ENCODE measurements around the gene PNMA1.

Gene PNMA1

DNA sequence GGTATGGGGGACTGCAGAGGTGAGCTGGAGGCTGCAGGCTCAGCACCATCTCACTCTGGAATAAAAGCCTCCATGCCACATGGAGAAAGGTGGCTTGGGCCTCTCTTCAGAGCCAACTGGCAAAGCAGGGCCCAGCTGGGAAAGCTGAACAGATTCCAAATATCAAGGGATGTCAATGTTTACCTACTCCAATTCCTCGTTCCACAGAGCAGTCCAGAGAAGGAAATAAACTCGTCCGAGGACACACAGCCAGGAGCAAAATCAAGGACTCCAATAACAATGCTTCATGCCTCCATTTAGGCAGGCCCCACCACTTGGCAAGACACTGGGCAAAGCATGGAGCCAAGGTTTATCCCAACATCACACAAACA lies 36.3 kb upstream of the PNMA1 start:
- no peak for DNase-seq

- no peak for DNase-seq
These were observed 35.7 kb upstream of the PNMA1 start for GRCh38 chr14:73749706-73750530.

DNA sequence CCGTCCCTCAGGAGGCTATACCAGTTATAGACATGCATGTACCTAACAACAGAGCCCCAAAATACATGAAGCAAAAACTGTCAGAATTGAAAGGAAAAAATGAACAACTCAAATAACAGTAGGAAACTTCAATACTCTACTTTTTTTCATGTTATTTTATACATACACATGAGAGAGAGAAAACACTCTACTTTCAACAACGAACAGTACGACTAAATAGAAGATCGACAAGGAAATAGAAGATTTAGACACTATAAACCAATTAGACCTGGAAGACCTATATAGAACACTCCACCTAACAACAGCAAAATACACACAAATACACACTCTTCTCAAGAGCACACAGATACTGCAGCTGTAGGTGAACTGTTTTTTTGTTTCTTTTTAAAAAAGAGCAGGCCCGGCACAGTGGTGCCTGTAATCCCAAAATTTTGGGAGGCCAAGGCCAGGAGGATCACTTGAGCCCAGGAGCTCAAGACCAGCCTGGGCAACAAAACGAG lies 34.7 kb upstream of the PNMA1 start:
- DNase-seq: no peak

DNA sequence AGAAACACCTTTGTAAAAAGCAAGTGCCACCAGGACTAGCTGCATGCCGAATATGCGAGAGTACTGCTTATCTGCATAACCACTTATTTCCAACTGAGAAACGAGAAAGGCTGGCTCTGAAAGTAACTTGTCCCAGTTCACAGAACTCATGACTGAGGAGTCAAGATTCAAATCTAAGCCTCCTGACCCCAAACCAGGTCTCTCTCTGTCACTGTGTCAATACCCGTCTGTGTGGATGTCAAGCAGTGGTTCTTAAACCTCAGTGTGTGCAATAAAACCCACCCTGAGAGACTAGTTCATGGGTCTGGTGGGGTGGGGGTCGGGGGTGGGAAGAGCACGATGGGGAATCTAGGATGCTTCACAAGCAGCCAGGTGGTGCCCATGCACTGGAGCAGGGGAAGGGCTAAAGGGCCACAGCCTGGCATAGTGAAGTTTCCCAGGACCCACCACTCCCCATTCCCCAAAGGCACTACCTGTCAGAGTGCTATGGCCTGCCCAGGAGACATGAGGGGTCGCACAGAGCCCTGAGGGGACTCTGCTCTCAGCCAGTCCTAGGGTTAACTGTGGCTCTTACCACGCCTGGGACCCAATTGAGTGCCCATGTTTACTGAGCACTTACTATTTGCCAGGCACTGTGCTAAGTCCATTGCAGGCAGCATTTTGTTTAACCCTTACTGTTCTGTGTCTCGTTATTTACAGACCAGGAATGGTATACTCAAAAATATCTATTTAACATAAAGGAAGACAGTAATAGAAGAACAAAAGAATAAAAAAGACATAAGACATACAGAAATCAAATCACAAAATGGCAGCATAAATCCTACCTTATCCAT lies 33.4 kb upstream of the PNMA1 start:
- no peak for DNase-seq

DNA sequence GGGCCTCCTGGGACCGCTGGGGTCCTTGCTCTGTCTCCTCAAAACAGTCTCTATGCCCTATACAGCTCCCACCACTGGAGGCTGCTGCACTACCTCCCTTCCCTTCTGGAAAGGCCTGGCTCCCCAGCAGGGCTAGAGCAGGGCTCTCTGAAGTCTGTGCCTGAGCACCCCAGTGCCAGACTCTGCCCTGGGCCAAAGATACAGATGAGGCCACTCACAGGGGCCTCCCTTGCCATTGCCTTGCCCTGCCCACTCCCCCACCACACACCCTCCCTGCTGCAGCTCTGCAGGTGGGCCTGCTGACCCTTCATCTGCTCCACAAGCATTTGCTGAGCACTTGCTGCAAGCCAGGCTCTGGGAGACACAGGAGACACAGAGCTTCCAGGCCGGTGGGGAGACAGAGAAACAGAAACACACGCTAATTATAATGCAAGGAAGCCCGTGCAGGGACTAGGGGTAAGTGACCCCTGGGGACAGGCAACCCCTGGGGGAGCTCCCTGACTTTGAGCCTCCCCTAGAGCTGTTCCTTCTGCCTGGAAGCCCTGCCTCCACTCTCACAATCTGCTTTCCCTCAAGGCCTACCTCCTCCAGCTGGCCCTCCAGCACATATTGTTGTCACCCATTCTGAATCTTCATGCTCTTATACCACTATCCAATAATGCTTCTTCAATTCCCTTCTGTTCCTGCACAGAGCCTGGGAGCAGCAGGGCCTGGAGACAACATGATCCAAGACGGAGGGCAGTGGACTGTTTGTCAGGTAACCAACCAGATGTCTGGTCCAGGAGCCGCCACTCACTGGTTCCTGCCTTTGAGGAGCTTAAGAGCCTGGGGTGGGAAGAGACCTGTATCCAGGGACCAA lies 32.6 kb upstream of the PNMA1 start:
- no peak for DNase-seq

GRCh38 chr14:73745571-73746519 lies 31.7 kb upstream of the PNMA1 start:
- DNase-seq: no peak

DNA sequence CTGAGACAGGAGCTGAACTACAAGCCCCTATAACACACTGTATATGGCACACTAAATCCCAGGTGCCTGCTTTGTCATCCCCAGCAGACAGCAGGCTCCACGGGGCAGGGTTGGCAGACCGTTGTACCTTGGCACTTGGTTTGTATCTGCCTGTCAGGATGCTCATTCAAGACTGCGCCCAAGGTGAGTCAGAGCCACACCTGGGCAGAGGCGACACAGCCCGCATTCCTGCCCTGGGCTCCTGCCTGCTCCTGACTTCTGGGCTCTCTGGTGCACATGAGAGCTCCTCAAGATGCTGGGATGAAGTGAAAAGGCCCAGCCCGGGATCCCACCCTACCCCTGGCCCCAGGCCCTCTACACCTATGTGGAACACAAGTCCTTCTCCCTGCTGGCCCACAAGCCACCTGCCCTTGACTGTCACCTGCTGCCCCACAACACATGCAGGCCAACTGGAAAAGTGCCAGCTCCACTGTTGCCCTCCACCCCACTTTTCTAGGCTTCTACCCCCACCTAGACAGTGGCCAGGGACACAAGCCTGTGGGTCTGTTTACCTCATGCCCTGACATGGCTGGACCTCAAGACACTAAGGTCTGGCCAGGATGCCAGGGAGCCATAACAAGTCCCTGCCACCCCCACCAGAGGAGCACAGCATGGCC lies 30.8 kb upstream of the PNMA1 start:
- no peak for DNase-seq

- DNase-seq: no peak
These were observed 30.1 kb upstream of the PNMA1 start for GRCh38 chr14:73744175-73744867.

GRCh38 chr14:73743431-73743931 lies 29.3 kb upstream of the PNMA1 start:
- no peak for DNase-seq

DNA sequence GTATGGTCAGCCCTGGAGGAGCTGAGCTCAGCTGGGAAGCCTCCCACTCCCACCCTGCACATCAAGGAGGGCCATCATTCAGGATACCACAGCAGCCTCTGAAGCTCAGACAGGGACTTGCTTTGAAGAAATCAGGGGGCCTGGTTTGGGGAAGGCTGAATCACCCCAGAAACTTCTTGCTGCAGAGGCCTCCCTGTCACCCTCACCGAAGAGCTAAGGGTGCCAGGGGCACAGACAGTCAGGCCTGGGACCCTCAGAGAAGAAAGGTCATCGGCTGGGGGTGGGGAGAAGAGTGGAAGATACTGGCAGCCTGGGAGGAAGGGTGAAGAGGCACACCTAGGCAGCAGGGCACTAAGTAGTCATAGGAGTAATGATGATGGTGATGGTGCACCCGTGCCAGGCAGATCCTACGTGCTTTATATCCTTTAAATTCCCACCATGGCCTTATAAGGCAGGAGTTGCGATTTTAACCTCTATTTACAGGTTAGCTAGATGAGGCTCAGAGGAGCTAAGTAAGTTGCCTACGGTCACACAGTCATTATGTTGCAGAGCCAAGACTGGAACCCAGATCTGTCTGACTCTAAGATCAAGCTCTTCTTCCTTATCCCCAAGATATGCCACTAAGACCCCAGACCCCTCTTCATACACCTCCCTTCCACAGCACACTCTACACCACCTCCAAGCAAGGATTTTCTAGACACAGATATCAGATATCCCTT lies 28.5 kb upstream of the PNMA1 start:
- DNase-seq: no peak

DNA sequence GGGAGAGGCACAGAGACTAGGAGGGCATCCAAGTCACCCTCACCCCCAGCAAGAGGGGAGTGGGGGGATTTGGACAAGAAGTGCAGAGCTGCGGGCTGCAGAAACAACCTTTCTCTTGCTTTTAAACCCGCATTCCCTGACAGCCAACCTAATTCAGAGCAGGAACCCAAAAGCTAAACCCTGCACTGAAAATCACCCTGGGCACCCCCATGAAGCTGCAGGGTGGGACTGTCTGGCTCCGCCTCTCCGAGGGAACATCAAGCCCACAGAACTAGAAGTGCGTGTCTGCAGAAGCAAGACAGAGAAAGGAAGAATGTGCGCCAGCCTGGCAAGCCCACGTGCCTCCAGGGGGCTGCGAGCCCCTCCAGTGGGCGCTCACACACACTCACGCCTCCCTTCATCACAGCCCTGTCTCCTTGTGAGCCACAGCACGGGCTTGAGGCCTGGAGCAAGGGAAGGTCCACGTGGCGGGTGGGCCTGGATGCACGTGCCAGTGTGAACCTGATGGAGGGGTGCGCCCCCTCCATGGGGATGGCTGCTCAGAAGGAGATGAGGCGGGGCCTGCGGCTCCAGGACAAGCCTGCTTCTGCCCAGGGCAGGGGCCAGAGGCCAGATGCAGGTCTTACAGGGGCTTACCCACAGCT lies 27.8 kb upstream of the PNMA1 start:
- DNase-seq: peak; percentile 34

GRCh38 chr14:73741386-73741875 lies 27.2 kb upstream of the PNMA1 start:
- DNase-seq: peak; percentile 61

- DNase-seq: no peak
These were observed 26.6 kb upstream of the PNMA1 start for GRCh38 chr14:73740618-73741326.

DNA sequence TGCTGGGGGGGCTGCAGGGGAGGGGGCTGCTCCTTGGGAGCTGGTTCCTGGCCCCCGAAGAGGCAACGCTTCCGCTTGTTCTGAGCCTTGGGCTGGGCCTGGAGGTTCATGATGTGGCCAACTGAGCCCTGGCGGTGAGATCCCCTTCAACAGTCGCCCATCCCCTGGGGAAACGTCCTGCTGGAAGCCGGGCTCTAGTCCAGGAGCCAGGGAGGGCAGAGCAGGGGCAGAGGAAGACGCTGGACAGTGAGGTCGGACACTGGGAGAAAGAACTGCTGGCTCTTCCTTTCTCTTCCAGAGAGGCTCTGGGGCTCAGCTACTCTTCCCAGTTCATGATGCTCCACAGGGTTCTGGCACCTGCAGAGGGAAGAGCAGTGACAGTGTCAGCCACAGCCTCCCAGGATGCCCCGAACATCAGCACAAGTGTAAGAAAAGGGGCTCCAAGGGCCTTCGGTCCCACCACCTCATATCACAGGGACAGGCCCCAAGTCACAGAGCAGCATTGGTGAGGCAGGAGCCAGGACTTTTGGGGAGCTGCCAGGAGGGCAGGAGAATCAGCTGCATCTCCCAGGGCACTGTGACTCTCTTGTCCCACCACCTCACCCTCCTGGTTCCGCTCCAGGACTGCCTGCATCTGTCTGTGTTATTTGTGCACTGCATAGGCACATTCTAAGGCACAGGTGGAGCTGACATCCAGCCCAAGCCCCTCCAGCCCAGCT lies 25.9 kb upstream of the PNMA1 start:
- no peak for DNase-seq

- no peak for DNase-seq
These were observed 25.2 kb upstream of the PNMA1 start for GRCh38 chr14:73739174-73739898.

GRCh38 chr14:73738518-73739173 lies 24.5 kb upstream of the PNMA1 start:
- no peak for DNase-seq
